Liver (tissue), 3 donors: Measurements from ENCODE around the gene FRMPD1.

ENCODE experiments used
- ATF3 ChIP-seq: IDR thresholded peaks from 2 replicates; pipeline ENCODE4 v1.6.1; 2016; ENCODE audit warnings: antibody characterized with exemption
- CTCF ChIP-seq: fragments of 150-350 bp; IDR thresholded peaks from 2 replicates; pipeline ENCODE4 v1.5.1; 2017; ENCODE audit warnings: improper control_type of control experiment, low read depth, low read length; ENCODE audit not compliant: missing input control
- FOXA1 ChIP-seq: IDR thresholded peaks from 2 replicates; pipeline ENCODE4 v1.6.1; 2016; ENCODE audit warnings: antibody characterized with exemption
- FOXA2 ChIP-seq: IDR thresholded peaks from 2 replicates; pipeline ENCODE4 v1.6.1; 2016; ENCODE audit warnings: antibody characterized with exemption
- JUND ChIP-seq, 2 donors: IDR thresholded peaks; 2 replicates each; pipeline ENCODE4 v1.6.1; 2016; ENCODE audit warnings: antibody characterized with exemption in 2 of 2
- MAX ChIP-seq: IDR thresholded peaks from 2 replicates; pipeline ENCODE4 v1.6.1; 2016; ENCODE audit warnings: antibody characterized with exemption
- RAD21 ChIP-seq, 2 donors: IDR thresholded peaks; 2 replicates each; pipeline ENCODE4 v1.6.1; 2016; ENCODE audit warnings: antibody characterized with exemption in 2 of 2, mild to moderate bottlenecking in 2 of 2
- REST ChIP-seq: IDR thresholded peaks from 2 replicates; pipeline ENCODE4 v1.6.1; 2016; ENCODE audit warnings: antibody characterized with exemption, mild to moderate bottlenecking
- TAF1 ChIP-seq: conservative IDR thresholded peaks from 2 replicates; pipeline ENCODE4 v1.6.1; 2016; ENCODE audit warnings: antibody characterized with exemption, mild to moderate bottlenecking
- YY1 ChIP-seq: IDR thresholded peaks from 2 replicates; pipeline ENCODE4 v1.6.1; 2016; ENCODE audit warnings: antibody characterized with exemption, mild to moderate bottlenecking
- donor health status: healthy.
- donor health status: healthy.

- no peak for TF ChIP-seq CTCF
- peak; percentile 89 for TF ChIP-seq MAX
- peak; percentile 60 for TF ChIP-seq FOXA1
- peak; percentile 75 for TF ChIP-seq YY1
- no peak for TF ChIP-seq TAF1
- no peak for TF ChIP-seq ATF3
- TF ChIP-seq JUND (IDR thresholded peaks at IDR 0.05) = peak; percentile 52 to 85
- peak; percentile 48 to 51 for TF ChIP-seq RAD21 (IDR thresholded peaks at IDR 0.05)
- peak; percentile 58 for TF ChIP-seq REST
- TF ChIP-seq FOXA2 = peak; percentile 33
Observed at GRCh38 chr9:37602817-37603216, 47.9 kb upstream of the FRMPD1 start.
